ENCODE results near the gene FOXE3. TPM values are rescaled to one million over a fixed set of nuclear protein-coding genes. Genes with fewer than 3 reads are reported as not detected.
A peak's percentile ranks its signal among the peaks of the same experiment; 100 is the strongest.

Gene FOXE3
- total RNA-seq, 1 donor = not detected

- TF ChIP-seq CTCF (IDR thresholded peaks at IDR 0.05; ENCODE audit: insufficient read depth, low read length) = peak; percentile 91
- DNase-seq (ENCODE audit: low read depth) = peak; percentile 86
- H3K4me3 ChIP-seq (ENCODE audit: low read depth, low read length) = peak overlapping the region; percentile 39
Observed at GRCh38 chr1:47432071-47433036, 16.3 kb downstream of the FOXE3 start.

GRCh38 chr1:47433037-47433421 lies 16.9 kb downstream of the FOXE3 start:
- H3K4me3 ChIP-seq (ENCODE audit: low read depth, low read length) = no peak overlapping the region
- DNase-seq (ENCODE audit: low read depth) = no peak
- no peak for TF ChIP-seq CTCF (IDR thresholded peaks at IDR 0.05; ENCODE audit: insufficient read depth, low read length)

- no peak for DNase-seq (ENCODE audit: low read depth)
- H3K4me3 ChIP-seq (ENCODE audit: low read depth, low read length) = peak overlapping the region; percentile 17
Observed at GRCh38 chr1:47433477-47434050, 17.5 kb downstream of the FOXE3 start.

GRCh38 chr1:47434051-47434842 lies 18.2 kb downstream of the FOXE3 start:
- peak overlapping the region; percentile 37 for H3K4me3 ChIP-seq (ENCODE audit: low read depth, low read length)
- TF ChIP-seq CTCF (IDR thresholded peaks at IDR 0.05; ENCODE audit: insufficient read depth, low read length) = no peak
- peak; percentile 76 for DNase-seq (ENCODE audit: low read depth)

More at GRCh38 chr1:47433477-47434050, 17.5 kb downstream of the FOXE3 start:
- TF ChIP-seq CTCF (IDR thresholded peaks at IDR 0.05; ENCODE audit: insufficient read depth, low read length) = no peak

GRCh38 chr1:47435506-47436303 lies 19.6 kb downstream of the FOXE3 start:
- H3K4me3 ChIP-seq (ENCODE audit: low read depth, low read length) = peak overlapping the region; percentile 79
- no peak for TF ChIP-seq CTCF (IDR thresholded peaks at IDR 0.05; ENCODE audit: insufficient read depth, low read length)
- no peak for DNase-seq (ENCODE audit: low read depth)
